Measurements from ENCODE around the gene NSG2.
A peak's percentile ranks its signal among the peaks of the same experiment; 100 is the strongest.

Gene NSG2

DNA sequence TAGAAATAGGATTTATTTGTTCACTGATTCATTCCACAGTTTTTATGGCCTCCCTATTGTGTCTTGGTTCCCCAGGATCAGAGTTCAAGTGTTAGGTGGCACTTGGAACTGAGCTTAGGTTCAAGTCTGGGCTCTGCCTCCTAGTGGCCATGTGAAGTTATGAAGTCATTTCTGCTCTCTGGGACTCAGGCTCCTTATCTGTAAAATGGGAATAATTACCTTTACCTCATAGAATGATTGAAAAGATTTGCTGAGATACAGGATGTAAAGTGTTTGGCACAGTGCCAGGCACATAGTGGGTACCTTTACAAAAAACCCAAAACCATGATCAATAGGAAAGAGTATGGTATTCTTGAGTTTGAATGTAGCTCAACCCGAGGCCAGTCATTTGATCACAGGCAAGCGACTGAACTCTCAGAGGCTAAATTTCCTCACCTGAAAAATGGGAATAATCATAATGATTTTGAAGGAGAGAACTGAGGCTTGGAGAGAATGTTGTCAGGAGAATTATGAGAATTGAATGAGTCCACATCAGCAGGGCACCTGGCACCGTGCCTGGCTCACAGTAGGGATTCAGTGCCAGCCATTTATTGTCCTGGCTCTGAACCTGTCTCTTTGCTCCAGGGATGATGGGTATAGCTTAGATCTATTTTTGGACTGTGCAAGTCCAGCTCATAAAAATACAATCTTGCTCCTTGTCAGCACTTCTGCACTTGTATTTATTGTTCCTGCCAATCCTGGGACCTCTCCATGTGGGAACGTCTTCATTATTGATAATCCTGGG, 10.8 kb downstream of the NSG2 start (continued):
- TF ChIP-seq ZNF280D (tag by site-specific recombination; IDR thresholded peaks at IDR 0.05) (no peak), ZNF423 (tag by site-specific recombination; IDR thresholded peaks at IDR 0.05) (0 out of 2 replicates have a peak, but pooled peaks have one; percentile 22), ZNF248 (tag by site-specific recombination; IDR thresholded peaks at IDR 0.05) (no peak), ZNF391 (tag by site-specific recombination; IDR thresholded peaks at IDR 0.05; ENCODE audit: borderline replicate concordance, low read depth) (no peak), FEZF1 (tag by site-specific recombination; IDR thresholded peaks at IDR 0.05) (peak; percentile 90), ZNF221 (tag by site-specific recombination; IDR thresholded peaks at IDR 0.05; ENCODE audit: borderline replicate concordance) (no peak), ZNF596 (tag by site-specific recombination; IDR thresholded peaks at IDR 0.05) (peak; percentile 22; the same call in 1 of the 2 replicates), ZNF24 (tag by site-specific recombination; IDR thresholded peaks at IDR 0.05) (0 out of 2 replicates have a peak, but pooled peaks have one; percentile 12), ZNF692 (tag by site-specific recombination; IDR thresholded peaks at IDR 0.05) (0 out of 2 replicates have a peak, but pooled peaks have one; percentile 16), SP2 (tag by site-specific recombination; IDR thresholded peaks at IDR 0.05) (no peak), ZBTB10 (tag by site-specific recombination; IDR thresholded peaks at IDR 0.05) (no peak), BCL11A (tag by site-specific recombination; IDR thresholded peaks at IDR 0.05; ENCODE audit: low read depth) (no peak), BCL11B (tag by site-specific recombination; IDR thresholded peaks at IDR 0.05; ENCODE audit: low read depth) (no peak), ZNF707 (tag by site-specific recombination; IDR thresholded peaks at IDR 0.05) (no peak), ZNF404 (tag by site-specific recombination; IDR thresholded peaks at IDR 0.05) (no peak)

- H3K27ac ChIP-seq (ENCODE audit: extremely low read depth, low read depth, low read length): no peak overlapping the region
- H3K4me3 ChIP-seq (ENCODE audit: low read depth, low read length): no peak overlapping the region
- H3K36me3 ChIP-seq (ENCODE audit: control insufficient read depth in 2 of 2, insufficient read depth in 1 of 2, low read length in 2 of 2): no peaks in the 10 kb centered on the region
- H3K9me3 ChIP-seq (ENCODE audit: control insufficient read depth, insufficient read depth, low read depth, low read length): no peaks in the 10 kb centered on the region
- ChIA-PET CTCF (interaction anchor here (0.7 to 1.6 kb wide), 3 partner anchors 12 to 255 kb away, joined by 3 to 6 read pairs (median 6); partner anchors contain the start of gene NSG2), POLR2A (no interaction called here)
- H3K4me1 ChIP-seq (ENCODE audit: control insufficient read depth, insufficient read depth, low read length): peaks cover 6% of the 10 kb centered on the region; the same call in 1 of the 2 replicates
- TF ChIP-seq ZNF221 (tag by site-specific recombination; IDR thresholded peaks at IDR 0.05; ENCODE audit: borderline replicate concordance): no peak
- TF ChIP-seq ZNF280D (tag by site-specific recombination; IDR thresholded peaks at IDR 0.05): no peak
- TF ChIP-seq ZNF416 (tag by site-specific recombination; IDR thresholded peaks at IDR 0.05): no peak
- no peak for TF ChIP-seq KLF10 (tag by site-specific recombination; IDR thresholded peaks at IDR 0.05)
- no peak for TF ChIP-seq BCL11A (tag by site-specific recombination; IDR thresholded peaks at IDR 0.05; ENCODE audit: low read depth)
- no peak for TF ChIP-seq ZNF16 (tag by site-specific recombination; IDR thresholded peaks at IDR 0.05; ENCODE audit: low read depth)
- no peak for TF ChIP-seq PRDM1 (tag by site-specific recombination; IDR thresholded peaks at IDR 0.05)
- no peak for TF ChIP-seq ZNF48 (tag by site-specific recombination; IDR thresholded peaks at IDR 0.05)
- TF ChIP-seq ZNF580 (tag by site-specific recombination; IDR thresholded peaks at IDR 0.05): no peak
- TF ChIP-seq ELK4 (IDR thresholded peaks at IDR 0.05; ENCODE audit: borderline replicate concordance, low read depth, low read length): no peak
- no peak for TF ChIP-seq ZNF544 (tag by site-specific recombination; IDR thresholded peaks at IDR 0.05)
- no peak for TF ChIP-seq TRIM28 (IDR thresholded peaks at IDR 0.05; ENCODE audit: borderline replicate concordance, low read length)
These were observed 11.7 kb downstream of the NSG2 start for GRCh38 chr5:174057206-174057605.

Measured in HEK293 (cell line).